Ishikawa (cell line): Measurements from ENCODE around the gene COL4A5.

Experiments
- CEBPB ChIP-seq: IDR thresholded peaks from 2 replicates; pipeline ENCODE4 v1.6.1; 2012
- CREB1 ChIP-seq: IDR thresholded peaks from 2 replicates; pipeline ENCODE4 v1.6.1; 2012; ENCODE audit warnings: low read depth
- EP300 ChIP-seq: IDR thresholded peaks from 2 replicates; pipeline ENCODE4 v1.6.1; 2012; ENCODE audit warnings: borderline replicate concordance
- MAX ChIP-seq: IDR thresholded peaks from 2 replicates; pipeline ENCODE4 v1.6.1; 2012
- NFIC ChIP-seq: IDR thresholded peaks from 2 replicates; pipeline ENCODE4 v1.6.1; 2012
- REST ChIP-seq: IDR thresholded peaks from 2 replicates; pipeline ENCODE4 v1.6.1; 2012; ENCODE audit warnings: low read depth, mild to moderate bottlenecking
- TAF1 ChIP-seq: IDR thresholded peaks from 2 replicates; pipeline ENCODE4 v1.6.1; 2012; ENCODE audit warnings: low read depth, mild to moderate bottlenecking
- TEAD4 ChIP-seq: IDR thresholded peaks from 2 replicates; pipeline ENCODE4 v1.6.1; 2012
- USF1 ChIP-seq: IDR thresholded peaks from 2 replicates; pipeline ENCODE4 v1.6.1; 2012

GRCh38 chrX:108541286-108541685 lies 101.6 kb downstream of the COL4A5 start:
- TF ChIP-seq USF1 (no peak), CEBPB (no peak), REST (no peak), TEAD4 (no peak), MAX (no peak), TAF1 (no peak), EP300 (no peak), NFIC (no peak), CREB1 (no peak)
